IMR-90 (cell line): Measurements from ENCODE around the gene ITIH5. TPM values are rescaled to one million over a fixed set of nuclear protein-coding genes. Genes with fewer than 3 reads are reported as not detected.

ENCODE experiments used
- ATAC-seq: fragments of 200-7000 bp; cut with Tn5 transposase; 2 replicates; pipeline ENCODE4 v1.9.1; 2020; ENCODE audit warnings: low read depth, mild to moderate bottlenecking, moderate library complexity
- BruUV-seq: library from RNA; stranded (reverse); fragments of 400-500 nt; replicated peaks from 2 replicates; lab custom pipeline; 2021; lab: Mats Ljungman, UMichigan
- CTCF ChIA-PET: fragments of 300-600 bp; formaldehyde crosslinking; extraction: SDS; loops from one replicate; lab custom pipeline; 2021; ENCODE audit warnings: antibody characterized with exemption; lab: Yijun Ruan, JAX
- POLR2A ChIA-PET: fragments of 300-600 bp; sonication (Branson Sonifier 250); formaldehyde crosslinking; loops from one replicate; lab custom pipeline; 2022; ENCODE audit warnings: antibody characterized with exemption; ENCODE audit not compliant: unreplicated experiment; lab: Charles Lee
- DNase-seq: peaks from one replicate; pipeline ENCODE4 v3.0.0; 2013
- H2AFZ ChIP-seq: replicated peaks from 2 replicates; pipeline ENCODE3; 2013; ENCODE audit warnings: low read length, mild to moderate bottlenecking; ENCODE audit not compliant: poor library complexity
- H2AK5ac ChIP-seq: 2 replicates; pipeline ENCODE4 v1.6.1; 2013; ENCODE audit warnings: low read depth, low read length, inconsistent platforms
- H2AK9ac ChIP-seq: replicated peaks from 2 replicates; pipeline ENCODE3; 2013; ENCODE audit warnings: mild to moderate bottlenecking, low read depth, low read length, moderate library complexity; ENCODE audit not compliant: poor library complexity
- H2BK120ac ChIP-seq: 2 replicates; pipeline ENCODE4 v1.6.1; 2013; ENCODE audit warnings: low read depth, low read length, inconsistent platforms
- H2BK15ac ChIP-seq: 3 replicates; pipeline ENCODE4 v1.6.1; 2013; ENCODE audit warnings: low read depth, low read length, inconsistent platforms
- H2BK20ac ChIP-seq: 2 replicates; pipeline ENCODE4 v1.6.1; 2013; ENCODE audit warnings: low read depth, mild to moderate bottlenecking, inconsistent platforms, low read length, moderate library complexity
- H2BK5ac ChIP-seq: 2 replicates; pipeline ENCODE4 v1.6.1; 2013; ENCODE audit warnings: mild to moderate bottlenecking, low read depth, low read length, inconsistent platforms; ENCODE audit not compliant: poor library complexity, severe bottlenecking
- H3K14ac ChIP-seq: replicated peaks from 2 replicates; pipeline ENCODE4 v1.6.1; 2013; ENCODE audit warnings: low read depth, low read length, inconsistent platforms
- H3K18ac ChIP-seq: 2 replicates; pipeline ENCODE4 v1.6.1; 2013; ENCODE audit warnings: low read depth, low read length, control low read depth
- H3K23ac ChIP-seq: 2 replicates; pipeline ENCODE4 v1.6.1; 2013; ENCODE audit warnings: low read depth, low read length, inconsistent platforms
- H3K27ac ChIP-seq: 2 replicates; pipeline ENCODE4 v1.5.1; 2013; ENCODE audit warnings: mild to moderate bottlenecking, control low read depth, low read length; ENCODE audit not compliant: insufficient read depth
- H3K27me3 ChIP-seq: 2 replicates; pipeline ENCODE4 v1.6.1; 2013; ENCODE audit warnings: low read length; ENCODE audit not compliant: control insufficient read depth, insufficient read depth
- H3K36me3 ChIP-seq: 2 replicates; pipeline ENCODE4 v1.6.1; 2013; ENCODE audit warnings: low read length, mixed read lengths; ENCODE audit not compliant: control insufficient read depth, insufficient read depth
- H3K4ac ChIP-seq: 2 replicates; pipeline ENCODE4 v1.6.1; 2013; ENCODE audit warnings: low read depth, low read length, inconsistent platforms
- H3K4me1 ChIP-seq: 2 replicates; pipeline ENCODE4 v1.6.1; 2013; ENCODE audit warnings: low read length, mixed read lengths; ENCODE audit not compliant: control insufficient read depth, insufficient read depth
- H3K4me2 ChIP-seq: 2 replicates; pipeline ENCODE4 v1.6.1; 2013; ENCODE audit warnings: low read depth, mild to moderate bottlenecking, control low read depth, low read length, moderate library complexity
- H3K4me3 ChIP-seq: 2 replicates; pipeline ENCODE4 v1.5.1; 2013; ENCODE audit warnings: low read depth, mild to moderate bottlenecking, control low read depth, low read length, moderate library complexity; ENCODE audit not compliant: insufficient read depth
- H3K56ac ChIP-seq: 2 replicates; pipeline ENCODE4 v1.6.1; 2013; ENCODE audit warnings: low read length, inconsistent platforms; ENCODE audit not compliant: insufficient read depth; ENCODE audit errors: extremely low read depth
- H3K79me1 ChIP-seq, 2 experiments: 2 replicates each; pipeline ENCODE4 v1.6.1; 2013; ENCODE audit warnings: low read length in 2 of 2, inconsistent platforms in 1 of 2, low read depth in 1 of 2
- H3K9ac ChIP-seq: 2 replicates; pipeline ENCODE4 v1.6.1; 2013; ENCODE audit warnings: low read depth, low read length, control low read depth
- H3K9me1 ChIP-seq: 2 replicates; pipeline ENCODE4 v1.6.1; 2013; ENCODE audit warnings: low read length, inconsistent platforms; ENCODE audit not compliant: insufficient read depth
- H3K9me3 ChIP-seq: 2 replicates; pipeline ENCODE4 v1.6.1; 2013; ENCODE audit warnings: low read length; ENCODE audit not compliant: control insufficient read depth, insufficient read depth
- H4K20me1 ChIP-seq: 2 replicates; pipeline ENCODE4 v1.6.1; 2013; ENCODE audit warnings: low read length, inconsistent platforms; ENCODE audit not compliant: insufficient read depth
- H4K5ac ChIP-seq: 2 replicates; pipeline ENCODE4 v1.6.1; 2013; ENCODE audit warnings: mild to moderate bottlenecking, low read depth, low read length, control low read depth
- H4K8ac ChIP-seq, 2 experiments: 2 replicates each; pipeline ENCODE4 v1.6.1; 2013; ENCODE audit warnings: low read depth in 2 of 2, low read length in 2 of 2, control low read depth in 1 of 2, inconsistent platforms in 1 of 2
- H4K91ac ChIP-seq: 2 replicates; pipeline ENCODE4 v1.6.1; 2013; ENCODE audit warnings: low read depth, low read length, inconsistent platforms; ENCODE audit not compliant: insufficient read depth
- MAFK ChIP-seq: IDR thresholded peaks from 2 replicates; pipeline ENCODE4 v1.6.1; 2012; ENCODE audit warnings: low read depth, low read length, improper control_type of control experiment
- USF2 ChIP-seq: fragments of 150-350 bp; IDR thresholded peaks from 2 replicates; pipeline ENCODE4 v1.6.1; 2017; ENCODE audit warnings: mild to moderate bottlenecking, antibody characterized with exemption, low read length, low read depth
- WGBS, 2 experiments: methylation state at CpG; one replicate each; pipeline versions ENCODE4 v1.1.5 to v1.1.7; 2013; ENCODE audit warnings: missing lambda C conversion rate in 2 of 2; ENCODE audit not compliant: insufficient read length in 1 of 2; ENCODE audit errors: extremely low coverage in 2 of 2; 5-methylcytosine and 5-hydroxymethylcytosine counted together
- dilution Hi-C: fragments of 300-500 bp; cut with HindIII; formaldehyde crosslinking; loops from one replicate; pipeline ENCODE4 v1.14.3; 2018; ENCODE audit warnings: low sequenced_read_pairs; ENCODE audit not compliant: unreplicated experiment
- in situ Hi-C: fragments of 300-500 bp; cut with MboI; formaldehyde crosslinking; loops from 3 replicates; pipeline ENCODE4 v1.14.3; 2019; ENCODE audit warnings: low sequenced_read_pairs, inconsistent platforms, mixed read lengths
- intact Hi-C: fragments of 100-400 bp; cut with micrococcal nuclease; formaldehyde crosslinking; loops from 2 replicates; pipeline ENCODE4 v1.10.0; 2022
- polyA plus RNA-seq, 3 experiments: library from polyadenylated mRNA; depleted of rRNA; stranded (reverse); fragments of >200 nt; gene quantifications; 2 replicates each; pipeline ENCODE4 v1.2.3, GENCODE V29; 2012; ENCODE audit warnings: low replicate concordance in 1 of 3
- total RNA-seq: library from RNA; depleted of rRNA; stranded (reverse); fragments of >200 nt; gene quantifications from 2 replicates; pipeline ENCODE4 v1.2.3, GENCODE V29; 2012

ITIH5 gene
- total and polyA plus RNA-seq, 2 of the 4 experiments (the other 2 are of a cell fraction), result under 0.01 to 0.07 TPM

GRCh38 chr10:7567911-7568620 lies 98.7 kb downstream of the ITIH5 start:
- in situ Hi-C loops, result no loop called here
- Histone ChIP-seq H2BK15ac (no peak overlapping the region), H3K23ac (no peak overlapping the region), H2BK20ac (no peak overlapping the region), H3K4me1 (peaks cover 3% of the 10 kb centered on the region; the same call in 1 of the 2 replicates), H2AFZ (no peak overlapping the region), H3K4ac (no peak overlapping the region), H2AK9ac (no peak overlapping the region), H3K18ac (no peak overlapping the region; the same call in 1 of the 2 replicates), H3K9me3 (peaks cover 4% of the 10 kb centered on the region; the same call in 1 of the 2 replicates), H4K20me1 (no peaks in the 10 kb centered on the region), H3K56ac (no peak overlapping the region), H3K79me1 (no peaks in the 10 kb centered on the region), H3K27me3 (no peaks in the 10 kb centered on the region), H3K4me3 (no peak overlapping the region), H2BK5ac (no peak overlapping the region), H4K91ac (no peak overlapping the region), H3K27ac (no peak overlapping the region), H3K4me2 (no peak overlapping the region), H4K8ac (no peak overlapping the region), H2BK120ac (no peak overlapping the region), H3K9me1 (no peaks in the 10 kb centered on the region), H2AK5ac (no peak overlapping the region), H3K36me3 (no peaks in the 10 kb centered on the region), H4K5ac (no peak overlapping the region; the same call in 1 of the 2 replicates), H3K14ac (no peak overlapping the region), H3K9ac (no peak overlapping the region)
- no peak for TF ChIP-seq USF2
- TF ChIP-seq MAFK, result no peak
- WGBS, 2 experiments, result no CpG with 5 or more reads among the region's 4 CpGs
- DNase-seq (no peak), ATAC-seq (no peak)
- BruUV-seq, result no TSS peak
- dilution Hi-C loops, result no loop called here
- ChIA-PET CTCF (no interaction called here), POLR2A (no interaction called here)
- intact Hi-C loops, result no loop called here
